Pulmonary artery endothelial cell (primary cell): ENCODE measurements around the gene SMIM36. TPM values are rescaled to one million over a fixed set of nuclear protein-coding genes. Genes with fewer than 3 reads are reported as not detected.
"Not testable (repeated sequence)": the region's sequence is repeated elsewhere in the genome, so short reads cannot be mapped to it uniquely, and the experiment has no call there.

Experiments used
- DNase-seq: peaks from one replicate; pipeline ENCODE4 v3.0.0-alpha.2; 2011; ENCODE audit warnings: low read depth, low spot score
- total RNA-seq: library from RNA; depleted of rRNA; stranded (reverse); fragments of >200 nt; gene quantifications from 2 replicates; pipeline ENCODE4 v1.2.3, GENCODE V29; 2014

The SMIM36 gene
- total RNA-seq, 1 donor from 2014 or later, result not detected

GRCh38 chr17:55507669-55508068 lies 3.6 kb downstream of the SMIM36 start:
- not testable (repeated sequence) for DNase-seq

GRCh38 chr17:55501626-55502025 lies 9.6 kb downstream of the SMIM36 start:
- DNase-seq, result not testable (repeated sequence)

- no peak for DNase-seq
Observed at GRCh38 chr17:55500103-55500502, 11.1 kb downstream of the SMIM36 start.

GRCh38 chr17:55496094-55496881 lies 15.0 kb downstream of the SMIM36 start:
- DNase-seq, result no peak

GRCh38 chr17:55495239-55495638 lies 16.0 kb downstream of the SMIM36 start:
- DNase-seq, result no peak

GRCh38 chr17:55492781-55493341 lies 18.4 kb downstream of the SMIM36 start:
- no peak for DNase-seq

- DNase-seq, result no peak
Observed at GRCh38 chr17:55490376-55490775, 20.9 kb downstream of the SMIM36 start.

- DNase-seq, result no peak
Observed at GRCh38 chr17:55487695-55488432, 23.4 kb downstream of the SMIM36 start.

- no peak for DNase-seq
Observed at GRCh38 chr17:55484575-55484974, 26.7 kb downstream of the SMIM36 start.

- DNase-seq, result no peak
Observed at GRCh38 chr17:55482591-55483389, 28.5 kb downstream of the SMIM36 start.

GRCh38 chr17:55480631-55481315 lies 30.5 kb downstream of the SMIM36 start:
- DNase-seq, result no peak

- no peak for DNase-seq
Observed at GRCh38 chr17:55479903-55480302, 31.3 kb downstream of the SMIM36 start.

GRCh38 chr17:55478971-55479370 lies 32.3 kb downstream of the SMIM36 start:
- no peak for DNase-seq

GRCh38 chr17:55466671-55467070 lies 44.6 kb downstream of the SMIM36 start:
- no peak for DNase-seq

- DNase-seq, result not testable (repeated sequence)
Observed at GRCh38 chr17:55465771-55466170, 45.5 kb downstream of the SMIM36 start.

- DNase-seq, result no peak
Observed at GRCh38 chr17:55463600-55463999, 47.7 kb downstream of the SMIM36 start.

- no peak for DNase-seq
Observed at GRCh38 chr17:55462711-55463110, 48.5 kb downstream of the SMIM36 start.

GRCh38 chr17:55462234-55462633 lies 49.0 kb downstream of the SMIM36 start:
- DNase-seq, result no peak

GRCh38 chr17:55458978-55459377 lies 52.3 kb downstream of the SMIM36 start:
- no peak for DNase-seq

- no peak for DNase-seq
Observed at GRCh38 chr17:55458287-55458900, 52.9 kb downstream of the SMIM36 start.
